ENCODE measurements around the gene FRMD6. TPM values are rescaled to one million over a fixed set of nuclear protein-coding genes. Genes with fewer than 3 reads are reported as not detected.

The FRMD6 gene
- total RNA-seq, 1 donor from 2014 or later: 24.4 TPM

- H4K20me1 ChIP-seq (ENCODE audit: low read depth): no peaks in the 10 kb centered on the region
Measured at GRCh38 chr14:51715250-51715649, 63.5 kb downstream of the FRMD6 start.

GRCh38 chr14:51715742-51716141, 64.0 kb downstream of the FRMD6 start:
- no peaks in the 10 kb centered on the region for H3F3A ChIP-seq (ENCODE audit: low read depth)
- no peak overlapping the region for H3K9ac ChIP-seq
- no peak overlapping the region for H3K4me3 ChIP-seq
- peak overlapping the region; percentile 35 for H3K4me3 Mint-ChIP-seq
- no peaks in the 10 kb centered on the region for H3K79me2 ChIP-seq (ENCODE audit: low read depth)
- TF ChIP-seq EZH2phosphoT487 (IDR thresholded peaks at IDR 0.05): no peak
- TF ChIP-seq CTCF (IDR thresholded peaks at IDR 0.05): no peak
- no peak for TF ChIP-seq EZH2 (IDR thresholded peaks at IDR 0.05)
- H3K4me2 ChIP-seq: peak overlapping the region; percentile 52
- H3K27me3 Mint-ChIP-seq (ENCODE audit: insufficient read depth, low read depth): no peaks in the 10 kb centered on the region
- peaks cover 21% of the 10 kb centered on the region for H3K36me3 Mint-ChIP-seq
- H4K20me1 ChIP-seq (ENCODE audit: low read depth): no peaks in the 10 kb centered on the region
- no peaks in the 10 kb centered on the region for H3K36me3 ChIP-seq
- no peak overlapping the region for H3K27ac ChIP-seq
- H3K9me3 ChIP-seq (ENCODE audit: low read depth): no peaks in the 10 kb centered on the region
- peaks cover 26% of the 10 kb centered on the region for H3K4me1 ChIP-seq
- peaks cover 33% of the 10 kb centered on the region for H3K4me1 Mint-ChIP-seq
- peak overlapping the region; percentile 53 for H3K27ac Mint-ChIP-seq
- no peaks in the 10 kb centered on the region for H3K9me3 Mint-ChIP-seq
- DNase-seq (ENCODE audit: low spot score): peak; percentile 47
- H3K27me3 ChIP-seq: no peaks in the 10 kb centered on the region
- H2AFZ ChIP-seq (replicated peaks): no peak overlapping the region

More at GRCh38 chr14:51715250-51715649, 63.5 kb downstream of the FRMD6 start:
- Mint-ChIP-seq H3K27me3 (ENCODE audit: insufficient read depth, low read depth) (no peaks in the 10 kb centered on the region), H3K9me3 (no peaks in the 10 kb centered on the region), H3K27ac (no peak overlapping the region), H3K36me3 (peaks cover 17% of the 10 kb centered on the region), H3K4me3 (no peak overlapping the region), H3K4me1 (peaks cover 33% of the 10 kb centered on the region)
- DNase-seq (ENCODE audit: low spot score): no peak
- Histone ChIP-seq H3K4me2 (peak overlapping the region; percentile 52), H3K27me3 (no peaks in the 10 kb centered on the region), H3K4me1 (peaks cover 26% of the 10 kb centered on the region), H3K79me2 (ENCODE audit: low read depth) (no peaks in the 10 kb centered on the region), H3K9ac (no peak overlapping the region), H3K36me3 (no peaks in the 10 kb centered on the region), H3K4me3 (no peak overlapping the region), H3K27ac (no peak overlapping the region), H3F3A (ENCODE audit: low read depth) (no peaks in the 10 kb centered on the region), H2AFZ (replicated peaks) (no peak overlapping the region), H3K9me3 (ENCODE audit: low read depth) (no peaks in the 10 kb centered on the region)
- TF ChIP-seq EZH2phosphoT487 (IDR thresholded peaks at IDR 0.05) (no peak), CTCF (IDR thresholded peaks at IDR 0.05) (no peak), EZH2 (IDR thresholded peaks at IDR 0.05) (no peak)

DNA sequence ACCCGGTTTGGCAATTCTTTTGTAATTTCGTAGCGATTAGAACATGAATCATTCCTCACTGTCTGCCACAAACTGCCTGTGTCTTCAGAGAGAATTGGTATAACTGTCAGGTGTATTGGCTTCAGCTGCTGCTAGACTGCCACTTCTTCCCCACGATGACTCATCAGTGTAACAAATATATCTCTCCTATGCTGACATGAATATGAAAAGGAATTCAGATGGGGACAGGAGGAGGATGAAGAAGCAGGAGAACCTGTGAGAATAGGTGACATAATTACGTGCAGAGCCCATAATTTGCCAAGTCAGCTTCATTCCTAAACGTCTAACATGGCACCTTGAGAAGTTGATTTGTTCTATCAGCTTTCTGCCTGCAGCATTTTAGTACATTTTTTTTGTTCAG, 64.9 kb downstream of the FRMD6 start:
- Histone ChIP-seq H3K27ac (no peak overlapping the region), H3K36me3 (no peaks in the 10 kb centered on the region), H4K20me1 (ENCODE audit: low read depth) (no peaks in the 10 kb centered on the region), H3K9ac (no peak overlapping the region), H3K9me3 (ENCODE audit: low read depth) (no peaks in the 10 kb centered on the region), H3K27me3 (no peaks in the 10 kb centered on the region), H2AFZ (replicated peaks) (no peak overlapping the region), H3K79me2 (ENCODE audit: low read depth) (no peaks in the 10 kb centered on the region), H3F3A (ENCODE audit: low read depth) (no peaks in the 10 kb centered on the region), H3K4me1 (peaks cover 26% of the 10 kb centered on the region), H3K4me2 (no peak overlapping the region), H3K4me3 (no peak overlapping the region)
- Mint-ChIP-seq H3K27ac (no peak overlapping the region), H3K4me3 (no peak overlapping the region), H3K4me1 (peaks cover 33% of the 10 kb centered on the region), H3K36me3 (peaks cover 25% of the 10 kb centered on the region), H3K9me3 (no peaks in the 10 kb centered on the region), H3K27me3 (ENCODE audit: insufficient read depth, low read depth) (no peaks in the 10 kb centered on the region)
- DNase-seq (ENCODE audit: low spot score): no peak
- TF ChIP-seq EZH2phosphoT487 (IDR thresholded peaks at IDR 0.05): no peak

DNA sequence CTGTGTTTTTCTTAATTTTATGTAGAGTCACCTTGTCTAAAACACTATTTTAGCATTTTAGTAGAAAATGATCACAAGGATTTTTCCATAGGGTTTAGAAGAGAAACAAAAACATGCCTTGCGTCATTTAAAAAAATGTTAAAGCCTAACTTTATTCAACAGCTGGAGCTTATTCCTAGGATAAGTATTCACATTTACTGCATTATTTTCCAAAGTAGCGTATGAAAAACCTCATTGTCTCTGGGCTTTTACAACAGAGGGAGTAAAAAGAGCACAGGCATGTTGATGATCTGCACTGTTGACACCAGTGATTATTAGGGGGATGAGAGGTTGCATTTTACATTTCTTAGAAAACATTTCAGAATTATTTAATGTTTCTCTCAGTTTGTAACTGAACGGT, 66.1 kb downstream of the FRMD6 start:
- Histone ChIP-seq H2AFZ (replicated peaks) (no peak overlapping the region), H3K9me3 (ENCODE audit: low read depth) (no peaks in the 10 kb centered on the region), H3K36me3 (no peaks in the 10 kb centered on the region), H3K4me2 (no peak overlapping the region), H3K4me3 (no peak overlapping the region), H3K27me3 (no peaks in the 10 kb centered on the region), H3K9ac (no peak overlapping the region), H4K20me1 (ENCODE audit: low read depth) (no peaks in the 10 kb centered on the region), H3F3A (ENCODE audit: low read depth) (no peaks in the 10 kb centered on the region), H3K4me1 (peaks cover 26% of the 10 kb centered on the region), H3K27ac (no peak overlapping the region), H3K79me2 (ENCODE audit: low read depth) (no peaks in the 10 kb centered on the region)
- Mint-ChIP-seq H3K9me3 (no peaks in the 10 kb centered on the region), H3K36me3 (peaks cover 28% of the 10 kb centered on the region), H3K27me3 (ENCODE audit: insufficient read depth, low read depth) (no peaks in the 10 kb centered on the region), H3K4me1 (peaks cover 33% of the 10 kb centered on the region), H3K4me3 (no peak overlapping the region), H3K27ac (peak overlapping the region; percentile 14)
- no peak for TF ChIP-seq EZH2phosphoT487 (IDR thresholded peaks at IDR 0.05)
- no peak for TF ChIP-seq CTCF (IDR thresholded peaks at IDR 0.05)
- no peak for TF ChIP-seq EZH2 (IDR thresholded peaks at IDR 0.05)
- no peak for DNase-seq (ENCODE audit: low spot score)

Measured in neural progenitor cell (in vitro differentiated cells).